ENCODE measurements around the gene YTHDC2. TPM values are rescaled to one million over a fixed set of nuclear protein-coding genes. Genes with fewer than 3 reads are reported as not detected.
"Not testable (repeated sequence)": the region's sequence is repeated elsewhere in the genome, so short reads cannot be mapped to it uniquely, and the experiment has no call there.

Gene YTHDC2
- total and polyA plus RNA-seq, 4 donors, result 6.2 to 32.9 (median 14.8) TPM

GRCh38 chr5:113600255-113600905 is 86.9 kb downstream of the YTHDC2 start:
- no peaks in the 10 kb centered on the region for H3K4me1 ChIP-seq (ENCODE audit: control insufficient read depth in 4 of 4, insufficient read depth in 4 of 4, low read length in 3 of 4)
- no peak overlapping the region for H3K9ac ChIP-seq (ENCODE audit: low read depth in 1 of 2, low read length in 2 of 2)
- H3K27me3 ChIP-seq (ENCODE audit: control insufficient read depth in 4 of 4, insufficient read depth in 4 of 4, low read length in 3 of 4), result no peaks in the 10 kb centered on the region
- no peak for TF ChIP-seq JUND (IDR thresholded peaks at IDR 0.05)
- no peak for TF ChIP-seq MAX (IDR thresholded peaks at IDR 0.05)
- no peak for TF ChIP-seq NR2F2 (IDR thresholded peaks at IDR 0.05)
- no peak for TF ChIP-seq ATF3 (IDR thresholded peaks at IDR 0.05)
- no peak for TF ChIP-seq FOXA2 (IDR thresholded peaks at IDR 0.05)
- no peak for TF ChIP-seq TAF1 (conservative IDR thresholded peaks at IDR 0.05)
- H3K9me3 ChIP-seq (ENCODE audit: control insufficient read depth in 4 of 4, low read length in 3 of 4), result no peaks in the 10 kb centered on the region
- DNase-seq (ENCODE audit: low spot score), result no peak
- WGBS, result 75% methylated on average over 4 of the region's 4 CpGs
- H3K36me3 ChIP-seq (ENCODE audit: control insufficient read depth in 4 of 4, insufficient read depth in 3 of 4, low read depth in 1 of 4, low read length in 3 of 4), result peaks cover 0 to 7% (median under 1%) of the 10 kb centered on the region in 4 donors
- H3K27ac ChIP-seq (ENCODE audit: low read depth in 1 of 2, low read length in 2 of 2), result no peak overlapping the region
- no peak overlapping the region for H3K4me3 ChIP-seq (ENCODE audit: low read depth in 1 of 3, low read length in 3 of 3)

GRCh38 chr5:113601423-113601822 is 87.9 kb downstream of the YTHDC2 start:
- 50% methylated on average over 1 of the region's 1 CpG for WGBS
- TF ChIP-seq NR2F2 (IDR thresholded peaks at IDR 0.05), result no peak
- TF ChIP-seq YY1 (IDR thresholded peaks at IDR 0.05), result no peak
- TF ChIP-seq FOXA2 (IDR thresholded peaks at IDR 0.05), result no peak
- TF ChIP-seq RXRA (IDR thresholded peaks at IDR 0.05), result no peak
- TF ChIP-seq ZBTB33 (IDR thresholded peaks at IDR 0.05), result no peak
- no peak for TF ChIP-seq HNF4G (IDR thresholded peaks at IDR 0.05)
- no peak for DNase-seq (ENCODE audit: low spot score)
- H3K27ac ChIP-seq (ENCODE audit: low read depth in 1 of 2, low read length in 2 of 2), result no peak overlapping the region
- H3K27me3 ChIP-seq (ENCODE audit: control insufficient read depth in 4 of 4, insufficient read depth in 4 of 4, low read length in 3 of 4), result no peaks in the 10 kb centered on the region
- peaks cover 0 to 3% (median under 1%) of the 10 kb centered on the region in 4 donors for H3K4me1 ChIP-seq (ENCODE audit: control insufficient read depth in 4 of 4, insufficient read depth in 4 of 4, low read length in 3 of 4)
- H3K4me3 ChIP-seq (ENCODE audit: low read depth in 1 of 3, low read length in 3 of 3), result no peak overlapping the region
- no peak overlapping the region for H3K9ac ChIP-seq (ENCODE audit: low read depth in 1 of 2, low read length in 2 of 2)
- peaks cover 0 to 5% (median 0%) of the 10 kb centered on the region in 4 donors for H3K36me3 ChIP-seq (ENCODE audit: control insufficient read depth in 4 of 4, insufficient read depth in 3 of 4, low read depth in 1 of 4, low read length in 3 of 4)
- no peaks in the 10 kb centered on the region for H3K9me3 ChIP-seq (ENCODE audit: control insufficient read depth in 4 of 4, low read length in 3 of 4)

- H3K27me3 ChIP-seq (ENCODE audit: control insufficient read depth in 4 of 4, insufficient read depth in 4 of 4, low read length in 3 of 4); H3K9ac ChIP-seq (ENCODE audit: low read depth in 1 of 2, low read length in 2 of 2); H3K9me3 ChIP-seq (ENCODE audit: control insufficient read depth in 4 of 4, low read length in 3 of 4); H3K4me3 ChIP-seq (ENCODE audit: low read depth in 1 of 3, low read length in 3 of 3); H3K36me3 ChIP-seq (ENCODE audit: control insufficient read depth in 4 of 4, insufficient read depth in 3 of 4, low read depth in 1 of 4, low read length in 3 of 4); H3K27ac ChIP-seq (ENCODE audit: low read depth in 1 of 2, low read length in 2 of 2); H3K4me1 ChIP-seq (ENCODE audit: control insufficient read depth in 4 of 4, insufficient read depth in 4 of 4, low read length in 3 of 4); DNase-seq (ENCODE audit: low spot score): not testable (repeated sequence)
- WGBS, result 84% methylated on average over 4 of the region's 4 CpGs
Observed at GRCh38 chr5:113603246-113603645, 89.8 kb downstream of the YTHDC2 start.
